Measurements from ENCODE around the gene SYCP3.

SYCP3 gene

GRCh38 chr12:101772012-101772775 is 32.9 kb upstream of the SYCP3 start:
- no peak for TF ChIP-seq CTCF (IDR thresholded peaks at IDR 0.05; ENCODE audit: insufficient read depth, low read depth, low read length, missing control alignments)
- H3K4me3 ChIP-seq (ENCODE audit: low read length) = no peak overlapping the region
- peak; percentile 70 for DNase-seq (ENCODE audit: low read depth)

- TF ChIP-seq CTCF (IDR thresholded peaks at IDR 0.05; ENCODE audit: insufficient read depth, low read depth, low read length, missing control alignments) = no peak
- no peak overlapping the region for H3K4me3 ChIP-seq (ENCODE audit: low read length)
- DNase-seq (ENCODE audit: low read depth) = no peak
These were observed 30.6 kb upstream of the SYCP3 start for GRCh38 chr12:101769865-101770264.

- DNase-seq (ENCODE audit: low read depth) = no peak
- H3K4me3 ChIP-seq (ENCODE audit: low read length) = no peak overlapping the region
- TF ChIP-seq CTCF (IDR thresholded peaks at IDR 0.05; ENCODE audit: insufficient read depth, low read depth, low read length, missing control alignments) = no peak
These were observed 29.5 kb upstream of the SYCP3 start for GRCh38 chr12:101768781-101769180.

GRCh38 chr12:101767537-101767936 is 28.3 kb upstream of the SYCP3 start:
- TF ChIP-seq CTCF (IDR thresholded peaks at IDR 0.05; ENCODE audit: insufficient read depth, low read depth, low read length, missing control alignments) = no peak
- no peak overlapping the region for H3K4me3 ChIP-seq (ENCODE audit: low read length)
- no peak for DNase-seq (ENCODE audit: low read depth)

GRCh38 chr12:101764051-101764792 is 25.0 kb upstream of the SYCP3 start:
- H3K4me3 ChIP-seq (ENCODE audit: low read length) = no peak overlapping the region
- TF ChIP-seq CTCF (IDR thresholded peaks at IDR 0.05; ENCODE audit: insufficient read depth, low read depth, low read length, missing control alignments) = no peak
- DNase-seq (ENCODE audit: low read depth) = peak; percentile 66

- no peak overlapping the region for H3K4me3 ChIP-seq (ENCODE audit: low read length)
- DNase-seq (ENCODE audit: low read depth) = no peak
- no peak for TF ChIP-seq CTCF (IDR thresholded peaks at IDR 0.05; ENCODE audit: insufficient read depth, low read depth, low read length, missing control alignments)
These were observed 24.1 kb upstream of the SYCP3 start for GRCh38 chr12:101763246-101763931.

Data from epithelial cell of esophagus (primary cell).